NOMO-1 treated with DMSO at 0.1 percent for 48 hours (cell line): ENCODE results near the gene THSD7B.

ENCODE experiments used
- DNase-seq: peaks from one replicate; lab custom pipeline; 2025; ENCODE audit not compliant: unreplicated experiment; lab: John Stamatoyannopoulos, UW

THSD7B gene

DNA sequence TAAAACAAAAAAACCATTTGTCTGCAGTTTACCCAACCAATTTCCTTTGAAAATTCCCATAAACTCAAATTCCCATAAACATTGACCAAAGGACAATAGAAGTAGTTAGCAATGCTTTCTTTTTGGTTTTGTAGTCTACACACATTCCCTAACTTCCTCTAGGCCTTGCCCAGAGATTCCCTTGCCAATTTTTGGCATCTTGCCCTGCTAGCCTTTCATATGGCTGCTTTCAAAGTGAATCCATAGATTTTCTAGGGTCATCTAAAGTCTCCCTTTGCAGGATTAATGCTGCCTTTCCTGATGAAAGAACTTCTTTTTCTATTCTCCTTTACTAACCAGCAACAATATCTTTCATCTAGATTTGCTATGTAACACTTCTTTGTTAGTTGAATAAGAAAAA lies 33.4 kb downstream of the THSD7B start:
- DNase-seq: no peak

DNA sequence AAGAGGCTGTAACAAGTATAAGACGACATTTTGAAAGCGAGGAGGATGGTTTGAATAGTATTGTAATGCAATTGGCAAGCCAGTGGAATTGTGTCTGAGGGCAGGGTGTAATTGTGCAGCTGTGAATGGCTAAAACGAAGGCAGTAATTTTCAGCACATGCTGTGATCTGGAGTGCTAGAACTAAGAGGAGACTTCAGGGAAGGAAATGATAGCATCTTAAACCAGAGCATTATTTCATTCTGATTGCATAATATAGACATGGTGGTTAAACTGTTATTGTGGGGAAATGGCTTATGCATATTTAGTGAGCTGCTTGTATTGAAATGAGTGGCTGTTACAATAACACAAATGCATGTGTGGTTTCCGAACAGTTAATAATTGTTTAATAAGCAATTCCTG lies 36.3 kb downstream of the THSD7B start:
- DNase-seq: peak; percentile 65

DNA sequence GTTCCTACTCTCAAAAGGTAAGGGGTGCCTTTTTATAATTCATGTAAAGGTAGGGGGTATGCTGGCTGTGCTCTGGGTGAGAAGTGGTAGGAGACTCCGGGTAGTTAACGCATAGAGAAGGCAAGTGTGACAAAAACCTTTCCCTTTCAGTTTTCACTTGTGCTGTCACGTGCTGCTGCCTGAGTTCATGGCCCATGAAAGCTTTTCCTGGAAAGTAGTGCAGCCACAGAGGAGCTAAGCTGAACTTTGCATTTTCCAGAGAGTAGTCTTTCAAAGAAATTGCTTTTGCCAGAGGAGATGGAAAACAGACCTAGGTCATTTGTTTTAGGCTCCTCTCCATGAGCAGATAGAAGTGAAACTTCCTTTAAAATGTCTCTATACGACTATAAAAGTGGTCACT lies 44.7 kb downstream of the THSD7B start:
- DNase-seq: no peak

DNA sequence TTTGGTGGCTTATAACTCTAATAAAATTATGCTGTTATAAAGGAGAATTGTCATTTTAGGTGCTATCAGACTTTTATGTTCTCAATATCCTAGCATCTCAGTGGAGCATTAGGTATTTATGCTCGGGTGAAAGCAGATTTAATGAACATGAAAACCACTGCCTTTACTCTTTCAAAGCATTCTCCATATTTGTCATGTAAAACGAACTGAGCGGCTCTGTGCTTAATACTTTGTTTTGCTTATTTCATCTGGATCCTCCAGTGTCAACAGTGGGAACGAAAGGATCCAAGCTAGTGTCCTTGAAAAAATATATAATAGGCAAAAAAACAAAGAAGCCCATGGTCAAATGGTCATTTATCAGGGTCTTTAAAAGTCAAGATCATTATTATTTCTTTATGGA lies 53.5 kb downstream of the THSD7B start:
- DNase-seq: no peak

DNA sequence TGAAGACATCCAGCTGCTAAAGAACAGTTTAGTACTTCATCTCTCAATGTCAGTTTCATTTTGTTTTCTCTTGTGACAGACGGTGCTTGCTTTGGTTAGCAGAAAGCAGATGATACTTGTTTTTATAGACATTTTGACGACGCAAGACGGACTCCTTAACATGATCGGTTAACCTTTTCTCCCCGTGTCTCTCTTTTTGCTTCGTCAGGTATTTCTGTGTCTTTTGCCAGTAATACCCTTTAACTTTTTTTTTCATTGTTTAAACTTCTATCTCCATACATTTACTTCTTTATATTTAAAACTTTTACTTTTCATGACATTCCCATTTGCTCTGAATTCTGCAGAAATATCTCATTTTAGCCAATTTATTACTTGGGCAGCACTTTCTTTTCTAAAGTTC lies 57.9 kb downstream of the THSD7B start:
- DNase-seq: no peak

GRCh38 chr2:136828162-136828561 lies 62.8 kb downstream of the THSD7B start:
- no peak for DNase-seq

DNA sequence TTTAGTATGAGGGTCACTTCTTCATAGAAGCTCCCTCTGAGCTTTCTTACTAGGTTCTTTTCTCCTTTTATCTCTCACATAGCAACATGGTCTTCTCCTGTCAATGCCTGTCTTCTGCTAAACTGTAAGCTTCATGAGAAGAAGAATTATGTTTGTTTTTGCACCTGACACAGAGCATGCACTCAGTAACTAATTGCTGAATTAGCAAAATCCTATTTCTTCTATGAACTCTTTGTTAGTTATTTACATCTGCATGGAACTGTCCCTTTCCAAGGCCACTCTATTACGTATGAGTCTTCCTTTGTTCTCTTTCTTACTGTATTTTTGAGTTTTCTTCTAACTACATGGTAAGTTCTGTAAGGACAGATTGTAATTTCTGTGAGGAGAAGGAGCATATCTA lies 63.4 kb downstream of the THSD7B start:
- no peak for DNase-seq

- no peak for DNase-seq
Measured at GRCh38 chr2:136844546-136844945, 79.2 kb downstream of the THSD7B start.

DNA sequence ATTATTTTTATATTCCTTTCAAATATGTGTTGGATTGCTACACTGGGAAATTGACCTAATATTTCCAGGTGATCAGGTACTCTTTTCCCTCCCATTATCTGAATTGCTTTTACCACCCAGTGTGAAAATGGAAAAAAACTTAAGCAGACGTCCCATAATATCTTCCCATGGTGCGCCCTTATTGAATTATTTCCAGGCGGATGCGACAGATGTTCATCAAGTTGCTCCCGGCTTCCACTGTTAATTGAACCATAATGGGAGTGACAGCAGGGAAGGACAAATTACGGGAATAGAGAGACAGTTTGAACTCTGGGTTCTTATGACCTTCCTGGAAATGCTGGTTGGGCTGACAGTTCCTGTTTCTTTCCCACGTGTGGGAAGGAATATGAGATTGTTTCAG lies 93.3 kb downstream of the THSD7B start:
- DNase-seq: no peak

- DNase-seq: no peak
Measured at GRCh38 chr2:136860443-136860958, 95.2 kb downstream of the THSD7B start.

DNA sequence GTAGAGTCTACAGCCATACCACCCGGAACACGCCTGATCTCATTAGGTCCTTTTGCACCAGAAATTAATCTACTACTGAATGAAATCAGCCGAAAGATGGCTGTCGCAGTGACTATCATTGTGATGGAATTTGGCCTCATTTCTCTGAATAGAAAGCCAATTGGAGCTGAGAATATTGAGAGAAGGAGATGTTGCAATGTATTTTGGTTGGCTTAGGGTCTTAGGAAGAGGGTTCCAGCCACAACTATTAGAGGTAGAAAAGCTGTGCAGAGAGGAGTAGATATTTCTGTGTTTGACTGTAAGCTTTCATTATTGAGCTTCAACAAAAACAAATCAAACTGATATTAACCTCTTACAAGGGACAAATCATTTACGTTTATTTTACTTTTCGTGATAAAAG lies 98.1 kb downstream of the THSD7B start:
- DNase-seq: no peak

DNA sequence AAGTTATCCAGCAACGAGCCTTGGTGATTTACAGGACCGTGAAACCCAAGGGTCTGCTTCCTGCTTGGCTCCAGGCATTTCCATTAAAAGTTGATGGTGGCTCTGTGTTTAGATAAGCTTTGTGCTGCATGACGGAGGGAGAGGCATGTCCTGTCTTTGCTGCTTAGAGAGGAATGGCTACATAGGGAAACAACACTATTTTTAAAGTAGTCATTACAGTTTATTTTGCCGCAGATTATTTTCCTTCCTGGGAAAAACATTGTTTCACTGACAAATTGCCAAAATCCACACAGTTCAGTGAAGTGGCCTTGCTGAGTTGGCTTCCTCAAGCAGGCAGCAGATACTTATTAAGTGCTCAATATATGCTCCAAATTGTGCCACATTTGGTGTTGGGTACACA lies 98.5 kb downstream of the THSD7B start:
- DNase-seq: no peak

DNA sequence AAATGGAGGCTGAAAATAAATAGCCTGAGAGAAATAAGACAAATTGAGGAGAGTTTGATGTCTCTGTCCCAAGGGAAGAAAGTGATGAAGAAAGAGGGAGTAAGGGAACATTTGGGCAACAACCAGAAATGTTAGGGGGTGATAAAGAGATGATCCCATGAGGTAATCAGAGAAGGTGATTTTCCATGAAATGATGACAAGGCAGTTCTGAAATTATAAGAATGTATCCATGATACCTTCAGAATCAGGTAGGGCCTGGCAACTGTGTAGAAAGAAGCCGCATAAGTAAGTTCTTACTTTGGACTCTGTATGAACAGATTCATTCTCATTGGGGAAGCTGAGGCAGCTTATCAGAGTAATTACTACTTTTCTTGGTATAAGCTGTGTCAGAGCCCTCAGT lies 106.1 kb downstream of the THSD7B start:
- no peak for DNase-seq

- DNase-seq: no peak
Measured at GRCh38 chr2:136874258-136874657, 108.9 kb downstream of the THSD7B start.

DNA sequence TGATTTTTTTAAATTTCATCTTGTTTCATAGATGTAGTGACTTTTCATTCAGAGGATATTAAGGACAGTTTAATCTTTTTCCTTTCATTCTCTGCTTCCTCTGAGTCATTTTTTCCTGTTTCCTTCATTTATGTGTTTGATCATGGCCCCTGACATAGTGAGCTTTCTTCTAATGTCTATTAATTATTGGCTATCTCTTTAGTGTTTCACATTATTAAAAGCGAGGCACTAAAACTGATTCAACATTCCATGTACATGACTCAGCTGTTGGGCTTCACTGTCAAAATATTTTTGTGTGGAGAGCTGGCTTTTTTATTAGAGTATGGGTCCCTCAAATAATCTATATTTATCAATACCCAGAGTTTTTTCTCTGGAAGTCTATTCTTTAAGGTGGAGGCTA lies 125.8 kb downstream of the THSD7B start:
- DNase-seq: no peak

DNA sequence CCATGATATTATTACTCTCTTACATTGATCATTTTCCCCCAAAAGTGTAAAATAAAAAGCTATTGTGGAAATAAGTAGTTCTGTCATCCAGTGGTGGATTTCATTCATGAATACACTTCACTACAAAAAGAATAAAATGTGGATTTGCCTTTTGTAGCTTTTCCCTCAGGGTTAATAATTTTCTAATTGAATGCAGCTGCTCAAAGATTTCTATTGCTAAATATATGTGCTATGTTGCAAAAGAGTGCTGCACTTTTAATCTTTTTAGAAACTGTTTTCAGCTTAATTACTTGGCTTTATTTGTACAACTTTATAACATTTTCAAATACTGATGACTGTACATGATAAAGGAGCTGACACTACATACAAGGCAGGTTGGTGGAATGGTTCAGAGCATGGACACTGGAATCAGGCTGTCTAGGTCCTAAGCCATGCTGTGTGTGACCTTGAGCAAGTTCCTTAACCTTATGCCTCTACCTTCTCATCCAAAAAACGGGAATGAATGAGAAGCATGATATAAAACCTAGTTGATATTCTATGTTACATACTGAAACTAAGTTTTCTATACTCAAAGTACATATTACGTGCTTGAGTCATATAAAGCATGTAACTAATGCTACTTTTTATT lies 128.8 kb downstream of the THSD7B start:
- DNase-seq: no peak

DNA sequence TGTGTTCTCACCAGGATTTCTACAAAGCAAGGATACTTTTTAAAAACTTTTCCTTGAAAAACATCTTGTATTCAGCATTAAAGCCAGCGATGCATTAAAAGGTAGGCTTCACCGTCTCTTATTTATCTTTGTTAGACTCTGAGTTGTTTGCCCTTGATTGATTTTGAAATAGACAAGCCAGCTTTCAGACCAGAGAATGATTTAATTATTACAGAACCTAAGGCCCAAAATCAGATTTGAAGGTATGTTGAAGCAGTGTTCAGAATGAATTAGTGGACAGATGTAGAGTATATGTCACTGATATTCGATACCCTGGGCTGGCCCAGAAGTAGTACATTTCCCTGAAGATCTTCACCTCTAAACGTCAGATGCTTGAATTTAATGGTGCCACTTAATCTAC lies 136.4 kb downstream of the THSD7B start:
- DNase-seq: no peak

- no peak for DNase-seq
Measured at GRCh38 chr2:136905779-136906178, 140.4 kb downstream of the THSD7B start.

DNA sequence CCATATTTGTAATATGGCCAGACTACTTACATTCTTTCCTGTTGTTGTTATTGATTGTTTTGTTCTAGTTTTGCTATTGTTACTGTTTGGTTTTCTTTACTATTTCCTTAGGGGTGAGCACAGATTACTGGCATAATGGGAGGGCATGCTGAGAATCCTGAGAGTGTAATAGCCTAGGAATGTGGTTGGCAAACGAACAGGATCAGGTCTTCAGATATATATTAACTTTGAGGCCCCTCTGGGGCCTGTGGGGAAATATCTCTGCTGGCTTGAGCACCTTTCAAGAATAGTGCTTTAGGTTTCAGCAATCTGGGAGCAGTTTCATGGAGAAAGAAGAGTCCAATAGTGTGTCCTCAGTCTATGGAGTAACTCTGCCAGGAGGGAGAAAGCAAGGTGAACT lies 144.4 kb downstream of the THSD7B start:
- no peak for DNase-seq

DNA sequence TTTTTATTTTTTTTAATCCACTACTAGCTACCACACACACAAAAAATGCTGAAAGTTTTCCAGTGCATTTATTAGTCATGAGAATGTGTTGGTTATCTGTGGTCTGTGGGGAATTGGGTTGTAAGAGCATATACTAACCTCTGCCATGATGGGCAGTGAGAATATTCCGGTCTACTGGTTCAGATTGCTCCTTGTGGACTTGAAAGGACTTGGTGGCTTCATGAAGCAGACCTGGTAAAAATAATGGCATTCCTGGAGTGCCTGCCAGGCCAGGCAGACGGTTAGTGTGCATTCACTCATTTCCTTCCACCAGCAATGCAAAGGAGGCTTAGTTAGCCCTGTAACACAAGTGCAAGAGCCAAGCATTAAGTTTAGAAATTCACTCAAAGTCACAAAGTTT lies 150.8 kb downstream of the THSD7B start:
- DNase-seq: no peak

DNA sequence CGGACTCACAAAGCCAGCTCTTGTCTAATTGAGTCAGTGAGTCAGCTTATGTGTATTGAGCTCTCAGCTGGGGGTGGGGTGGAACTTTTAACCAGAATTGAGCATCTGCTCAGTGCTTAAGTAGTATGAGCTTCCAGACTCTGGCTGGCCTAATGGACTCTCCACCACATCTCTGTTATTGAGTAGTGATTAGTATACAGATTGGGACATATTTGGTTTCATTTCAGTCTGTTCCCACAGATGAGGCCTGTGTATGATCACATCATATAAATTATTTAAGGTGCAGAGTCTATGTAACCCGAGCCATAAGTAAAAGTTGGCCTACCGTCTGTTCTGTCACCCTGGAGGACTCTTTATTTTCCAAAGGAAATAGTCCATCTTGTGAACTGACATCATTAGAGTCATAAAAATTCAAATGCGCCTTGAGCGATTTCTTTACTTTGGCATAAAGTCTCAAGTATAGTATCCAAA lies 152.1 kb downstream of the THSD7B start:
- no peak for DNase-seq

DNA sequence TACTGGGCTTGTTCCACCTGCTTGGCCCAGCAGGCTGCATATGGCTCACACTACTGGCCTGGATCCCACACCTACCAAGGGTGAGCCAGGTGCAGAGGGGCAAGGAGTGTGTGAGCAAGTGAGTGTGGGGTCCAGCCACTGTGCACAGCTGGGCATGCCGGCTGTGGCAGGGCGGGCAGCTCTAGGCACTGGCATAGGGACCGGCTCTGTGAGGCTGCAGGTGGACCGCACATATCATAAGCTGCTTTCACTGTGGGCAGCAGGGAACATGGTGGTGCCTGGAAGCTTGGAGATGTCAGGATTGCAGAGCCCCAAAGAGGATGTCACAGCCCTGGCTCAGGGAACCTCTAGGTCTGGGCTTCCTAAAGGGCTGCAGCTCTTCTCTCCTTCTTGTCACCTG lies 154.3 kb downstream of the THSD7B start:
- no peak for DNase-seq

GRCh38 chr2:136920652-136921333 lies 155.4 kb downstream of the THSD7B start:
- no peak for DNase-seq
